Osteocyte (in vitro differentiated cells): ENCODE data around the gene SFR1. TPM values are rescaled to one million over a fixed set of nuclear protein-coding genes. Genes with fewer than 3 reads are reported as not detected.

Experiments
- DNase-seq: peaks from one replicate; pipeline ENCODE4 v3.0.0; 2021; ENCODE audit warnings: mixed read lengths; ENCODE audit not compliant: unreplicated experiment; ENCODE audit errors: extremely low spot score
- H3K27ac Mint-ChIP-seq: one replicate; pipeline ENCODE4 v1.8.0; 2021; ENCODE audit warnings: mild to moderate bottlenecking, mixed read lengths; ENCODE audit not compliant: unreplicated experiment
- H3K27me3 Mint-ChIP-seq: one replicate; pipeline ENCODE4 v1.8.0; 2021; ENCODE audit warnings: mixed read lengths; ENCODE audit not compliant: unreplicated experiment
- H3K36me3 Mint-ChIP-seq: one replicate; pipeline ENCODE4 v1.8.0; 2021; ENCODE audit warnings: mixed read lengths; ENCODE audit not compliant: unreplicated experiment
- H3K4me1 Mint-ChIP-seq: one replicate; pipeline ENCODE4 v1.8.0; 2021; ENCODE audit warnings: mixed read lengths; ENCODE audit not compliant: unreplicated experiment
- H3K4me3 Mint-ChIP-seq: one replicate; pipeline ENCODE4 v1.8.0; 2021; ENCODE audit warnings: mild to moderate bottlenecking, moderate library complexity, mixed read lengths; ENCODE audit not compliant: unreplicated experiment
- H3K9me3 Mint-ChIP-seq: one replicate; pipeline ENCODE4 v1.8.0; 2021; ENCODE audit warnings: mixed read lengths; ENCODE audit not compliant: unreplicated experiment
- CTCF ChIP-seq: fragments of 200-600 bp; sonication (generic); IDR thresholded peaks from 2 replicates; pipeline ENCODE4 v1.5.0; 2021; ENCODE audit warnings: antibody characterized with exemption, mild to moderate bottlenecking, moderate library complexity
- total RNA-seq: library from RNA; stranded (reverse); gene quantifications from 2 replicates; pipeline ENCODE4 v1.2.1, GENCODE V29; 2021

The SFR1 gene
- total RNA-seq, 1 donor from 2014 or later: 7.0 TPM

GRCh38 chr10:104088239-104088638, 33.7 kb upstream of the SFR1 start:
- no peak for TF ChIP-seq CTCF
- H3K4me1 Mint-ChIP-seq: peaks cover 4% of the 10 kb centered on the region
- peaks cover 2% of the 10 kb centered on the region for H3K9me3 Mint-ChIP-seq
- H3K27me3 Mint-ChIP-seq: peaks cover 4% of the 10 kb centered on the region
- no peak overlapping the region for H3K27ac Mint-ChIP-seq
- no peak for DNase-seq
- no peaks in the 10 kb centered on the region for H3K36me3 Mint-ChIP-seq
- no peak overlapping the region for H3K4me3 Mint-ChIP-seq

GRCh38 chr10:104089621-104090020, 32.4 kb upstream of the SFR1 start:
- H3K4me3 Mint-ChIP-seq: no peak overlapping the region
- H3K36me3 Mint-ChIP-seq: no peaks in the 10 kb centered on the region
- peaks cover 2% of the 10 kb centered on the region for H3K27me3 Mint-ChIP-seq
- DNase-seq: no peak
- no peak overlapping the region for H3K27ac Mint-ChIP-seq
- H3K4me1 Mint-ChIP-seq: peaks cover 4% of the 10 kb centered on the region
- TF ChIP-seq CTCF: no peak
- H3K9me3 Mint-ChIP-seq: peaks cover 9% of the 10 kb centered on the region

- H3K9me3 Mint-ChIP-seq: peaks cover 9% of the 10 kb centered on the region
- H3K4me3 Mint-ChIP-seq: no peak overlapping the region
- H3K27ac Mint-ChIP-seq: no peak overlapping the region
- H3K27me3 Mint-ChIP-seq: peaks cover 1% of the 10 kb centered on the region
- H3K36me3 Mint-ChIP-seq: no peaks in the 10 kb centered on the region
- H3K4me1 Mint-ChIP-seq: peaks cover 4% of the 10 kb centered on the region
- DNase-seq: no peak
- TF ChIP-seq CTCF: no peak
Measured at GRCh38 chr10:104090611-104091010, 31.4 kb upstream of the SFR1 start.

- H3K27me3 Mint-ChIP-seq: no peaks in the 10 kb centered on the region
- H3K4me3 Mint-ChIP-seq: no peak overlapping the region
- H3K9me3 Mint-ChIP-seq: peaks cover 15% of the 10 kb centered on the region
- H3K27ac Mint-ChIP-seq: no peak overlapping the region
- TF ChIP-seq CTCF: no peak
- H3K4me1 Mint-ChIP-seq: peaks cover 4% of the 10 kb centered on the region
- no peaks in the 10 kb centered on the region for H3K36me3 Mint-ChIP-seq
- DNase-seq: no peak
Measured at GRCh38 chr10:104092749-104093148, 29.2 kb upstream of the SFR1 start.

GRCh38 chr10:104096692-104097091, 25.3 kb upstream of the SFR1 start:
- Mint-ChIP-seq H3K27me3 (no peaks in the 10 kb centered on the region), H3K27ac (no peak overlapping the region), H3K4me1 (peaks cover 6% of the 10 kb centered on the region), H3K36me3 (no peaks in the 10 kb centered on the region), H3K4me3 (no peak overlapping the region), H3K9me3 (peaks cover 16% of the 10 kb centered on the region)
- no peak for TF ChIP-seq CTCF
- DNase-seq: no peak
